Measurements from ENCODE around the gene IBA57.

- TF ChIP-seq CTCF (optimal IDR thresholded peaks at IDR 0.05 in 1 of 3, IDR thresholded peaks at IDR 0.05 in 1 of 3, conservative IDR thresholded peaks at IDR 0.05 in 1 of 3; ENCODE audit: extremely low read depth in 1 of 3, insufficient read depth in 2 of 3, low read length in 3 of 3) (no peak), EZH2 (IDR thresholded peaks at IDR 0.05; ENCODE audit: low read length) (no peak)
These were observed 11.5 kb downstream of the IBA57 start for GRCh38 chr1:228177183-228177475.

All from keratinocyte (primary cell).